T-helper 1 cell treated with Interleukin-12 subunit alpha and Interleukin-12 subunit beta and Interleukin-4 antibody, amounts not matched to agents 30 μg/mL and 1 μg/mL, for 36 hours (primary cell): ENCODE measurements around the gene LCMT2.

Experiments
- H3K27ac Mint-ChIP-seq: one replicate; pipeline ENCODE4 v1.8.0; 2021; ENCODE audit warnings: mild to moderate bottlenecking, mixed read lengths
- H3K27me3 Mint-ChIP-seq: one replicate; pipeline ENCODE4 v1.8.0; 2021; ENCODE audit warnings: low read depth, mixed read lengths
- H3K36me3 Mint-ChIP-seq: one replicate; pipeline ENCODE4 v1.8.0; 2021; ENCODE audit warnings: low read depth, mixed read lengths
- H3K4me1 Mint-ChIP-seq: one replicate; pipeline ENCODE4 v1.8.0; 2021; ENCODE audit warnings: low read depth, mixed read lengths
- H3K4me3 Mint-ChIP-seq: one replicate; pipeline ENCODE4 v1.8.0; 2021; ENCODE audit warnings: mild to moderate bottlenecking, moderate library complexity, mixed read lengths
- H3K9me3 Mint-ChIP-seq: one replicate; pipeline ENCODE4 v1.8.0; 2021; ENCODE audit warnings: mixed read lengths

The LCMT2 gene

GRCh38 chr15:43274136-43274535 is 56.2 kb downstream of the LCMT2 start:
- Mint-ChIP-seq H3K27ac (no peak overlapping the region), H3K36me3 (peaks cover 1% of the 10 kb centered on the region), H3K4me3 (no peak overlapping the region), H3K4me1 (peaks cover 7% of the 10 kb centered on the region), H3K27me3 (peaks cover 4% of the 10 kb centered on the region), H3K9me3 (peaks cover 4% of the 10 kb centered on the region)
